Loucy (cell line): Measurements from ENCODE around the gene DOCK10.

Experiments
- CTCF ChIP-seq: fragments of 200-600 bp; sonication (generic); conservative IDR thresholded peaks from 2 replicates; pipeline ENCODE4 v1.5.1; 2014; ENCODE audit warnings: mild to moderate bottlenecking, antibody characterized with exemption, low read length
- EZH2phosphoT487 ChIP-seq: fragments of 200-600 bp; IDR thresholded peaks from 2 replicates; pipeline ENCODE4 v1.6.1; 2018; ENCODE audit warnings: antibody characterized with exemption, mild to moderate bottlenecking, moderate library complexity, borderline replicate concordance

GRCh38 chr2:224885291-224885690, 157.0 kb downstream of the DOCK10 start:
- TF ChIP-seq CTCF (no peak), EZH2phosphoT487 (no peak)
